ENCODE data around the gene EVC. TPM values are rescaled to one million over a fixed set of nuclear protein-coding genes. Genes with fewer than 3 reads are reported as not detected.

The EVC gene
- total and polyA plus RNA-seq, 2 donors (not counting 1 experiment from before 2014, with no cell fraction given), result 4.9 to 39.0 TPM

- no peaks in the 10 kb centered on the region for H4K20me1 ChIP-seq (ENCODE audit: control insufficient read depth, extremely low read depth, insufficient read depth, low read length)
- H3K4me1 ChIP-seq (ENCODE audit: control insufficient read depth, extremely low read depth, insufficient read depth, low read length), result peaks cover 2% of the 10 kb centered on the region
- TF ChIP-seq CTCF (conservative IDR thresholded peaks at IDR 0.05 in 1 of 2, IDR thresholded peaks at IDR 0.05 in 1 of 2; ENCODE audit: low read depth in 1 of 2, low read length in 2 of 2) (no peak), EZH2 (IDR thresholded peaks at IDR 0.05; ENCODE audit: low read length, missing control alignments) (no peak)
- DNase-seq (ENCODE audit: low read depth in 2 of 2), result peak in 1 of 2 donors; percentile 47
- H3K9ac ChIP-seq (ENCODE audit: insufficient read depth, low read length), result no peak overlapping the region
- no peaks in the 10 kb centered on the region for H3K27me3 ChIP-seq (ENCODE audit: control insufficient read depth, insufficient read depth, low read length)
- peak overlapping the region; percentile 3 for H2AFZ ChIP-seq (ENCODE audit: low read length)
- H3K36me3 ChIP-seq (ENCODE audit: control insufficient read depth, insufficient read depth, low read length), result no peaks in the 10 kb centered on the region
- peak overlapping the region in 1 of 4 experiments; percentile 40 for H3K4me3 ChIP-seq (replicated peaks in 1 of 4; ENCODE audit: control extremely low read depth in 1 of 4, insufficient read depth in 1 of 4, low read depth in 3 of 4, low read length in 4 of 4)
- H3K9me3 ChIP-seq (ENCODE audit: control insufficient read depth, insufficient read depth, low read depth, low read length), result no peaks in the 10 kb centered on the region
- no peak overlapping the region for H3K27ac ChIP-seq (ENCODE audit: insufficient read depth, low read length)
- H3K4me2 ChIP-seq (ENCODE audit: extremely low read depth, insufficient read depth, low read length), result peak overlapping the region; percentile 71
- H3K79me2 ChIP-seq (ENCODE audit: control insufficient read depth, insufficient read depth, low read length), result no peaks in the 10 kb centered on the region
These were observed 129.0 kb downstream of the EVC start for GRCh38 chr4:5839751-5840674.

DNA sequence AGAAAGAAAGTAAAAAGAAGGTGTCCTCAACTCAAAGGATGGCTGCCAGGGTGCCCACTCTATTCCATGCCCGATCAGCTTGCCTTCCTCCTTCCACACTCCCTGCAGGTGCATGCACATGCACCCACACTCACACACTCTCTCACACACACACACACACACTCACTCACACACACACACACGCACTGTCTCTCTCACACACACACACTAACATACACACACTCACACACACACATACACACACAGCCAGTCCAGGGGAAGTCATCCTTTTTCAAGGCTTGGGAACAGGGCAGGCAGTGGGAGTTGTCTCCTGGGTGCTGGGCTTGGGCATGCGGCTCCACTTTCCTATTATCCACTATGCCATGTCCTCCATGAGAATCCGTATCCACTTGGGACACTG lies 131.5 kb downstream of the EVC start:
- TF ChIP-seq CTCF (conservative IDR thresholded peaks at IDR 0.05 in 1 of 2, IDR thresholded peaks at IDR 0.05 in 1 of 2; ENCODE audit: low read depth in 1 of 2, low read length in 2 of 2) (no peak), EZH2 (IDR thresholded peaks at IDR 0.05; ENCODE audit: low read length, missing control alignments) (no peak)
- H3K4me3 ChIP-seq (replicated peaks in 1 of 4; ENCODE audit: control extremely low read depth in 1 of 4, insufficient read depth in 1 of 4, low read depth in 3 of 4, low read length in 4 of 4), result no peak overlapping the region

DNA sequence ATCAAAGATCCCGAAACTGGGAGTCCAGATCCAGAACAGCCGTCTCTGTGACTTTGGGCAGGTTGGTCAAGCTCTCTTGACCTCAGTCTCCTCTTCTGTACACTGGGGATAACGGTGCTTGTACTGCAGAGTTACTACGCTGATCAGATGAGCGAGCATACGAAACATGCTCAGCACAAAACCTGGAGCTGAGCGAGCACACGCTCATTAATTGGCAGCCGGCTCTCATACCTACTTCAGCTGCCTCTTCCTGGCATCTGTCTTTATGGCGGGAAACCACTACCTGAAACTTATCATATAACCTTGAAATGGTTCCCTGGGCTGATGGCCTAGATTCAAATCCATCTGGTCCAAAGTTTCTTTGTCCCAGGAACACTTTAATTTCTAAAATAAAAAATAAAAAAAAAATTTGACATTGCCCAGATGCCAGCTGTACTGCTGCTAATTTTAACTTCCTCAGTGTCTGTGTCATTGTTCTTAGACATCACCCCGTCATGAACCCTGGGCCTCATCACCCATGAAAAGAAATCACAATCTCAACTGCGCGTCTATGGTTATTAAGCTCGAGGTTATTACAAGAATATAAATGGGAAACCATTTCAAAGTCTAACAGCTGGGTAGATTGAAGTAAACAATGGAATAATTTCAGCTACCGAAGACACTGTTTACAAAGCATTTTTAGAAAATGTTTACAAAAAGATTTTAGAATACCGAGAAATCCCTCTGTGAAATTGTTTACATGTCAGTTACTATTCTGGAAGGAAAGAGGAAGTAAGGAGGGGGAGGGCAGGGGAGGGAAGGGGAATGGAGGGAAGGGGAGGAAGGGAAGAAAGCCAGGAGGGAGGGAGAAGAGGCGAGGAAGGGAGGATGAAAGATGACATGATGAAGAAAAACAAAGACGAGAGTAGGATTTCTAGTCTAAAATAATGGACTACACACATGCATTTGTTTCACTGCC lies 132.9 kb downstream of the EVC start:
- Histone ChIP-seq H3K9me3 (ENCODE audit: control insufficient read depth, insufficient read depth, low read depth, low read length) (no peaks in the 10 kb centered on the region), H3K27me3 (ENCODE audit: control insufficient read depth, insufficient read depth, low read length) (no peaks in the 10 kb centered on the region), H3K9ac (ENCODE audit: insufficient read depth, low read length) (no peak overlapping the region), H3K79me2 (ENCODE audit: control insufficient read depth, insufficient read depth, low read length) (no peaks in the 10 kb centered on the region), H4K20me1 (ENCODE audit: control insufficient read depth, extremely low read depth, insufficient read depth, low read length) (no peaks in the 10 kb centered on the region), H3K36me3 (ENCODE audit: control insufficient read depth, insufficient read depth, low read length) (no peaks in the 10 kb centered on the region), H3K27ac (ENCODE audit: insufficient read depth, low read length) (no peak overlapping the region), H3K4me2 (ENCODE audit: extremely low read depth, insufficient read depth, low read length) (no peak overlapping the region), H3K4me1 (ENCODE audit: control insufficient read depth, extremely low read depth, insufficient read depth, low read length) (peaks cover 2% of the 10 kb centered on the region), H2AFZ (ENCODE audit: low read length) (no peak overlapping the region), H3K4me3 (replicated peaks in 1 of 4; ENCODE audit: control extremely low read depth in 1 of 4, insufficient read depth in 1 of 4, low read depth in 3 of 4, low read length in 4 of 4) (no peak overlapping the region)
- no peak for TF ChIP-seq CTCF (conservative IDR thresholded peaks at IDR 0.05 in 1 of 2, IDR thresholded peaks at IDR 0.05 in 1 of 2; ENCODE audit: low read depth in 1 of 2, low read length in 2 of 2)
- TF ChIP-seq EZH2 (IDR thresholded peaks at IDR 0.05; ENCODE audit: low read length, missing control alignments), result no peak
- no peak for DNase-seq (ENCODE audit: low read depth in 2 of 2)

More for the DNA sequence above, 131.5 kb downstream of the EVC start:
- Histone ChIP-seq H3K27me3 (ENCODE audit: control insufficient read depth, insufficient read depth, low read length) (no peaks in the 10 kb centered on the region), H3K4me1 (ENCODE audit: control insufficient read depth, extremely low read depth, insufficient read depth, low read length) (peaks cover 2% of the 10 kb centered on the region), H4K20me1 (ENCODE audit: control insufficient read depth, extremely low read depth, insufficient read depth, low read length) (no peaks in the 10 kb centered on the region), H3K79me2 (ENCODE audit: control insufficient read depth, insufficient read depth, low read length) (no peaks in the 10 kb centered on the region), H2AFZ (ENCODE audit: low read length) (no peak overlapping the region), H3K9me3 (ENCODE audit: control insufficient read depth, insufficient read depth, low read depth, low read length) (no peaks in the 10 kb centered on the region), H3K36me3 (ENCODE audit: control insufficient read depth, insufficient read depth, low read length) (no peaks in the 10 kb centered on the region), H3K9ac (ENCODE audit: insufficient read depth, low read length) (no peak overlapping the region), H3K27ac (ENCODE audit: insufficient read depth, low read length) (no peak overlapping the region), H3K4me2 (ENCODE audit: extremely low read depth, insufficient read depth, low read length) (no peak overlapping the region)
- DNase-seq (ENCODE audit: low read depth in 2 of 2), result no peak

Measured in fibroblast of lung (primary cell).